Fibroblast of upper back skin (primary cell): Measurements from ENCODE around the gene GRPEL1.

Source experiments
- DNase-seq: peaks from one replicate; pipeline ENCODE4 v3.0.0-alpha.2; 2013

The GRPEL1 gene

DNA sequence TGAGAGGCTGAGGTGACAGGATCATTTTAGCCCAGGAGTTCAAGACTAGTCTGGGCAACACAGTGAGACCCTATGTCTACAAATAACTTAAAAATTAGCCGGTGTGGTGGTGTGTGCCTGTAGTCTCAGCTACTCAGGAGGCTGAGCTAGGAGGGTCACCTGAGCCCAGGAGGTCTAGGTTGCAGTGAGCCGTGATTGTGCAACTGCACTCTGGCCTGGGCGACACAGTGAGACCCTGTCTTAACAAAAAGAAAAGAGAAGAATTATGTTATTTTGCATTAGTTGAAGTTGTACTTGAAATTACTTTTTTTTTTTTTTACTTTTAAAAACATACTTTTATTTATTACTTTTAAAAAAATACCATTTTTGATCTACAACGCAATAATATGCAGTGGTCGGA is 46.5 kb downstream of the GRPEL1 start:
- no peak for DNase-seq

DNA sequence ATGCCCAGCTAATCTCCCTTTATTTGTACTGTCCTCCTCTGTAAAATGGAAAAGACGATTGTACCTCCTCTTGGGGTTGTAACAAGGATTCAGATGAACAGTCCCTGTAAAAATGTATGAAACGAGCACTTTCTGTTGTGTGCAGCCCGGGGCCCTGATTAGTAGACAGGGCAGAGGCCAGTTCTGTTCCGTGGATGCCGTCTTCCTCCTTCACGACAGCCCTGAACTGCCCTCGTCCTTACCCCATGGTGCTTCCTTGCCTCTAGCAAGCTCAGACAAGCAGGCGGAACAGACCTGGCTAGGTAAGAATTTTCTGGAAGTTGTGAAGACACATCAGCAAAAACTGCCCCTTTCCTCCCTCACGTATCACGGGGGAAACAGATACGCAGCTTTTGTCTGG is 47.0 kb downstream of the GRPEL1 start:
- no peak for DNase-seq

DNA sequence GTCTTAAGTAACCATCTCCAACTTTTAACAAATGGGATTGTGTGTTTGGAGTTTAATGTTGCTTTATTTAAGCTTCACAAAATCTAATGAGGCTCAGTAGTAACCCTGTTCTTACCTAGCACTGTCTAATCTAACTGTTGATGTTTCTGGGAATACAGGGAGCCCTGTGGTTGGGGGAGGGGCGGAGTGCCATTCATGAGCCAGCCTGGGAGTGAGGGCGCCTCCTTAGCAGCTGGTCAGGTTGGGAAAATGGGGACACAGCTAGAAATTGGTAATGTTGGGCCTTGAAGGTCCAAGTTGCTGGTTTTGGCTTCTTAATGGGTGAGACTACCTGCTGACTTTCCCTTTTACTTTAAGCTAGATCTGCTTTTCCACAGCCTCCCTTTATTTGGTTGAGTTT is 47.6 kb downstream of the GRPEL1 start:
- no peak for DNase-seq

DNA sequence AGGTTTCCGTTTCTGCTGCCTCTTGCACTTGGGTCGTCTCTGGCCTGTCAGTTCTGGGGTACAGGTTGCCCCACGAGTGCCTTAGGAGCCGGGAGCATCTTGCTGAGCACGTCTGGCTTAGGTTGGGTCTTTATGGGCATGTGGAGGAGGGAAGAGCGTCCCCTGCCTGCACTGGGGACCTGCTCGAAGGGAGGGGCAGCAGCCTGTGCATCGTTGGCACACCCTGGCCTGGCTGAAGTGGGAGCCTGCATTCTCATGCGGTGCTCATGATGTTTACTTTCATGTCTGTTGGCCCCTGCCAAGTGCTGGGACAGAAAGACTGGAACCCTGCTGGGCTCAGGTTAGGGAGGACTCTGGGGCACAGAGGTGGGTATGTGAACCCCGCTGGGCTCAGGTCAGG is 48.5 kb downstream of the GRPEL1 start:
- DNase-seq = no peak

DNA sequence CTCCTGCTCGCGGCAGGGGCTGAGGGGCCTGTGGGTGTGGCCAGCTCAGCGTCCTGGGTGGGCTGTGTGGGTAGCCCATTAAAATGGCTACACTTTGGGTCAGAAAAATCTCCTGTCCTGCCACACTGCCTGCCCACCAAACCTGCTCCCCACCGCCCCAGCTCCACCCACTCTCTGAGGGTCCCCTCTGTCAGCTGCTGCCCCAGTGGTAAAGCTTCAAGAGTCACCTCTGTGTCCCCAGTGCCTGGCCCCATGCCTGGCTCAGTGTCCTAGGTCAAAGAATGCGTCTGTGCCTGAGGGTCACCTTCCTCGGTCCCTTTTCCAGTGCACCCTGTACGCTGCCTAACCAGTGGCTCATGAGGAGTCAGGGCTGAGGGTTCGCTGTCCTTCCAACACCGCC is 49.6 kb downstream of the GRPEL1 start:
- no peak for DNase-seq

DNA sequence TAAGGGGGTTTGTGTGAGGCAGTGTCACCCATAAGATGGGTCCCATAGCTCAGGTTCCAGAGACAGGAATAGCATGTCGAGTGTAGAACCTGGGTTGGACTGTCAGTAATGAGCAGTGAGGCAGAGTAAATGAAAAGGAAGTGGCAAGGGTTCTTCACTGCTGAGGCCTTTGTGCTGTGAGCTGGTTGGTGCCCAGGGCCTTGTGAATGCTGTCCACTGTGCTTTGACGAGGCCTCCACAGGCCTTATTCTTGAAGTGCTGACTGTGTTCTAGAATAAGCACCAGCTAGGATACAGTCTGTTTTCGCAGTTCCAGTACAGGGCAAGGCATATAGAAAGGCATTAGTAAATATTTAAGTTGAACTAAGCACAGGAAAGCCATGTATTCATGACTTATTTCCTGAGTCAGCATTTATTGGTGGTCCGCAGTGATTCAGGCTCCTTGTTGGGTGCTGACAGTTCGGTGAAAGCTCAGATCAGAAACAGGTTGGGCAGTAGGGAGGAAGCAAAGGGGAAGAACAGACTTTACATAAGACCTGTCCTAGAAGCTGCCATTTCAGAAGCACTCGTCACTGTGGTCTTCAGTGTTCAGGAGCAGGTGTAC is 50.3 kb downstream of the GRPEL1 start:
- DNase-seq = no peak

DNA sequence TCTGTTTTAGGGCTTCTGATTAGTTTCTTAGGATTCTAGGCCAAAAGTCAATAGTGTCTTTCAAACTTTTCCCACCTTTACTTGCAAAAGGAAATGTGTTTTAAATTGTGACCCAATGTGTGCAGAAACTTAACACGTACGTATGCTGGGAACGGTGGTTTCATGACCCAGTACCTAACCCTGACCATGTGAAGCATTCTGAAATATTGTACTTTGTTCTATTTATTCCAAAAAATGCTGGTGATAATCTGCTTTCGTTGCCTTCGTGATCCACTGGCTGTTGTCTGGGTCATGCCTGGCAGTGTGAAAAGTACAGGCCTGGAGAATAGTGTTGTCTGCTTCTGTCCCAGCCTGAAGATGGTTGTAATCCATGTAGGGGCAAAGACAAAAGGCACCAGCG is 51.4 kb downstream of the GRPEL1 start:
- DNase-seq = no peak

DNA sequence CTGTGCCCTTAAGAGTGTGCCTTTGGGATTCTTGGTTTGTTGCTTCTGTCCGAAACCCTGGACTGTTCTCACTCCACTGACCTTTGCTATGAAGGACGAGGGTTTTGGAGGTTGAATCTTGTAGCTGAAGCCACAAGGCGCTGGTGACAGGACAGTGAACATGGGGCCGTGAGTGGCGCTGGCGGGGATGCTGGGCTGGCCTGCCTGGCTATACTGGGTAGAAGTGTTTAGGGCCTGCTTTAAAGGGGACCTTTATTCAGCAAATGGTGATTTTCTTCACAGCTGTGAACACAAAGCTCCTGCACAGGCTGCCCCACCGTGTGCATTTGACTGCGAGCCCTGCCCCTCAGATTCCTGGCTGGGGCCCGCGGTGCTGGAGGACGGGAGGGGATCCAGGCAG is 51.8 kb downstream of the GRPEL1 start:
- DNase-seq = no peak

DNA sequence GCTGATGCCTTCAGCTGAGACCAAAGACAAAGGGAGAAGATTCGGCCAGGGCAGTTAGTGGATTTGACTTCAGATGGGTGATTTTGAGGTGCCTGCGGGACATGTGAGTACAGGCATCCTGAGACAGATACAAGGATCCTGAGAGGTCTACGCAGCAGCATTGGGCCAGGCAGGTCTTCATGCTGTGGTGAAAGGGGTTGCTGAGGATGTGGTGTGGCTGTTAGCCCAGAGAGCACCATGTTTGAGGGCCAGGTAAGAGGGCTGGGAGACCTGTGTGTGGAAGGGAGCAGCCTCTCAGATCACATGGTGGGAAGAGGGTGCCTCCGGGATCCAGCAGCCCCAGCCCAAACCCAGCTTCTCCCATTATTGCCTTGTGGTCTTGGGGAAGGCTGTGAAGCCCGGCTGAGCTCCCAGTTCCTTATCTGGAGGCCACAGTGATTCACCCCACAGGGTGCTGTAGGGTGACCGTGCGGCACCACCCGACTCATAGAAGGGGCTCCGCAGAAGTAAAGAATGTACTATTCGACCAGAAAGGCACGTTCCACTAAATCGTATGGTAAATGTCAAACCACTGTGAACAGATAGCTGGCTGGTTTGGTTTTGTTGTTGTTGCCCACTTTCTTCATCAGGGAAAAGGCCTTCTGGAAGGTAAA is 52.4 kb downstream of the GRPEL1 start:
- DNase-seq = no peak

DNA sequence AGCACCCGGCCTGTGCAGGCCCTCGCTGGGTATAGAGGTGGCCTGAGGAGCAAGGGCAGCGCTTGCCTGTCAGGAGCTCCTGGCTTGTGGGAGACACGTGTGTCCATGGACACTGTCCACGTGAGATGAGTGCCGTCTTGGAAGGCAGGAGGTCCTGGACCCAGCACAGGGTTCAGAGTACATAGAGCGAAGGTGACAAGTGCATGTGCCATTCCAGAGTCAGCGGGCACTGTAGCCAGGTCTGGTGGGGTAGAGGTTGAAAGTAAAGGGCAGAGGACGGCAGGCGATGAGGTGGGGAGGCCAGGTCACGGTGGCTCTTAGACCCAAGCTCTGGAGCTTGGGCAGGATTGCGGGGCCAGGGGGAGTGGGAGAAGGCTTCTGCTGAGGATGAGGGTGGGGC is 53.0 kb downstream of the GRPEL1 start:
- no peak for DNase-seq

DNA sequence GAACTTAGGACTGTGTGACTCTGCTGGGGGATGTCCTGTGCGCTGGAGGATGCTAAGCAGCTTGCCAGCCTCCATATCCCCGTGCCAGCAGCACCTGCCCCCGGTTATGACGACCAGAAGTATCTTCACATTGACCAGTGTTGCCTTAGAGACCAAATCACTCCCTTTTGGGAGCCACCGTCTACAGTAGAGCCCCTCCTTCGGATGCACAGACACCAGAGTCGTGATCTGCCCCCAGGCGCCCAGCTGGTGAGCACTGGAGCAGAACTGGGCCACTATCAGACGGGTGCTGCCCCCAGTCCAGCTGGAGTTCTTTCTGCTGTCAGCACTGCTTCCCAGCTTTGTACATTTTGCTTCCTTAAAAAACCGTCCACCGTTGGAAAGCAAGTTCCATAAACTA is 54.7 kb downstream of the GRPEL1 start:
- DNase-seq = no peak

DNA sequence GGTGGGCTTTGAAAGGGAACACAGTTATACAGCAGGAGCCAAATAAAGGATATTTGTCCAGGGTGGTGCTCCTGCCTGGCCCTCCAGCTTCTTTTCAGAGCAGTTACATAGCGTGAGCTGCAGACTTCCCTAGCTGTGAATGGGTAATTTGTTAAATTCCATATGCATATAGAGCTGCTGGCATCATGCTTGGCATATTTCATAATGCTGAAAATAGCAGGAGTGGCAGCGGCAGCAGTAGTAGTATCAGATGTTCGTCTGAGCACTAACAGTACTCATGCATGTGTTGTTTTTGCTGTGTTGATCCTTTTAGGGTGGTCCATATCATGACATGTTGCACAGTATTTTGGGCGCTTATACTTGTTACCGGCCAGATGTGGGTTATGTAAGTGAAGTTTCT is 58.3 kb downstream of the GRPEL1 start:
- DNase-seq = no peak
